ENCODE data around the gene PTTG1IP. TPM values are rescaled to one million over a fixed set of nuclear protein-coding genes. Genes with fewer than 3 reads are reported as not detected.
A peak's percentile ranks its signal among the peaks of the same experiment; 100 is the strongest.

The PTTG1IP gene
- polyA plus RNA-seq, 1 donor (not counting 4 experiments of a cell fraction or from before 2014, with no cell fraction given): 132 TPM

- no peak for DNase-seq (ENCODE audit: low read depth, low spot score)
- no peaks in the 10 kb centered on the region for H4K20me1 ChIP-seq (ENCODE audit: control insufficient read depth, extremely low read depth, insufficient read depth, low read length)
- FAIRE-seq: peak; percentile 23
- no peak overlapping the region for H2AFZ ChIP-seq (ENCODE audit: control insufficient read depth, low read length)
- H3K9ac ChIP-seq (ENCODE audit: control insufficient read depth, extremely low read depth, insufficient read depth, low read length): no peak overlapping the region
- no peak overlapping the region for H3K4me3 ChIP-seq (ENCODE audit: control insufficient read depth in 2 of 3, extremely low read depth in 1 of 3, insufficient read depth in 2 of 3, low read depth in 1 of 3, low read length in 3 of 3)
- no peaks in the 10 kb centered on the region for H3K79me2 ChIP-seq (ENCODE audit: control insufficient read depth, insufficient read depth, low read length)
- no peaks in the 10 kb centered on the region for H3K27me3 ChIP-seq (ENCODE audit: control insufficient read depth, extremely low read depth, insufficient read depth, low read length)
- dilution Hi-C loops (cut with MboI; ENCODE audit: extremely low pct_ligation_motif_present, low sequenced_read_pairs): no loop called here
- TF ChIP-seq CTCF (optimal IDR thresholded peaks at IDR 0.05 in 1 of 3, IDR thresholded peaks at IDR 0.05 in 1 of 3, conservative IDR thresholded peaks at IDR 0.05 in 1 of 3; ENCODE audit: extremely low read depth in 1 of 3, insufficient read depth in 2 of 3, low read length in 3 of 3): no peak
- TF ChIP-seq EZH2 (IDR thresholded peaks at IDR 0.05; ENCODE audit: low read length): no peak
- H3K4me2 ChIP-seq (ENCODE audit: control insufficient read depth, extremely low read depth, insufficient read depth, low read depth, low read length): no peak overlapping the region
- no peak overlapping the region for H3K27ac ChIP-seq (ENCODE audit: control insufficient read depth, insufficient read depth, low read length)
- H3K4me1 ChIP-seq (ENCODE audit: control insufficient read depth, extremely low read depth, insufficient read depth, low read length): no peaks in the 10 kb centered on the region
- peaks cover 4% of the 10 kb centered on the region for H3K9me3 ChIP-seq (ENCODE audit: control insufficient read depth, low read depth, low read length)
- no peaks in the 10 kb centered on the region for H3K9me1 ChIP-seq (ENCODE audit: control insufficient read depth, extremely low read depth, insufficient read depth, low read length)
- no peaks in the 10 kb centered on the region for H3K36me3 ChIP-seq (ENCODE audit: control insufficient read depth in 2 of 2, extremely low read depth in 1 of 2, insufficient read depth in 2 of 2, low read length in 2 of 2)
Observed at GRCh38 chr21:44831227-44831860, 42.1 kb downstream of the PTTG1IP start.

GRCh38 chr21:44829507-44830092 lies 43.9 kb downstream of the PTTG1IP start:
- peaks cover 4% of the 10 kb centered on the region for H3K9me3 ChIP-seq (ENCODE audit: control insufficient read depth, low read depth, low read length)
- H3K9me1 ChIP-seq (ENCODE audit: control insufficient read depth, extremely low read depth, insufficient read depth, low read length): no peaks in the 10 kb centered on the region
- no peak overlapping the region for H3K27ac ChIP-seq (ENCODE audit: control insufficient read depth, insufficient read depth, low read length)
- H3K9ac ChIP-seq (ENCODE audit: control insufficient read depth, extremely low read depth, insufficient read depth, low read length): no peak overlapping the region
- no peak overlapping the region for H3K4me3 ChIP-seq (ENCODE audit: control insufficient read depth in 2 of 3, extremely low read depth in 1 of 3, insufficient read depth in 2 of 3, low read depth in 1 of 3, low read length in 3 of 3)
- no peak overlapping the region for H3K4me2 ChIP-seq (ENCODE audit: control insufficient read depth, extremely low read depth, insufficient read depth, low read depth, low read length)
- no peak for FAIRE-seq
- H2AFZ ChIP-seq (ENCODE audit: control insufficient read depth, low read length): no peak overlapping the region
- no peaks in the 10 kb centered on the region for H4K20me1 ChIP-seq (ENCODE audit: control insufficient read depth, extremely low read depth, insufficient read depth, low read length)
- TF ChIP-seq CTCF (optimal IDR thresholded peaks at IDR 0.05 in 1 of 3, IDR thresholded peaks at IDR 0.05 in 1 of 3, conservative IDR thresholded peaks at IDR 0.05 in 1 of 3; ENCODE audit: extremely low read depth in 1 of 3, insufficient read depth in 2 of 3, low read length in 3 of 3) (no peak), EZH2 (IDR thresholded peaks at IDR 0.05; ENCODE audit: low read length) (no peak)
- DNase-seq (ENCODE audit: low read depth, low spot score): no peak
- no peaks in the 10 kb centered on the region for H3K36me3 ChIP-seq (ENCODE audit: control insufficient read depth in 2 of 2, extremely low read depth in 1 of 2, insufficient read depth in 2 of 2, low read length in 2 of 2)
- no peaks in the 10 kb centered on the region for H3K79me2 ChIP-seq (ENCODE audit: control insufficient read depth, insufficient read depth, low read length)
- dilution Hi-C loops (cut with MboI; ENCODE audit: extremely low pct_ligation_motif_present, low sequenced_read_pairs): no loop called here
- H3K4me1 ChIP-seq (ENCODE audit: control insufficient read depth, extremely low read depth, insufficient read depth, low read length): no peaks in the 10 kb centered on the region
- H3K27me3 ChIP-seq (ENCODE audit: control insufficient read depth, extremely low read depth, insufficient read depth, low read length): no peaks in the 10 kb centered on the region
